HepG2 (cell line): ENCODE data around the gene NOTUM. TPM values are rescaled to one million over a fixed set of nuclear protein-coding genes. Genes with fewer than 3 reads are reported as not detected.

Experiments used
- AGO2 ChIP-seq: fragments of 200-400 bp; formaldehyde crosslinking; optimal IDR thresholded peaks from 2 replicates; pipeline ENCODE3; 2017; ENCODE audit warnings: mild to moderate bottlenecking, low read depth, low read length, moderate library complexity
- AKAP8 ChIP-seq: sonication (generic); formaldehyde crosslinking; IDR thresholded peaks from 2 replicates; pipeline ENCODE4 v1.5.1; 2020; ENCODE audit warnings: mild to moderate bottlenecking, missing genetic modification reagents
- BCL6 ChIP-seq: IDR thresholded peaks from 2 replicates; pipeline ENCODE4 v1.6.1; 2016; ENCODE audit warnings: missing genetic modification reagents, missing compliant biosample characterization
- HNRNPL ChIP-seq: fragments of 200-400 bp; formaldehyde crosslinking; IDR thresholded peaks from 2 replicates; pipeline ENCODE4 v1.6.1; 2017; ENCODE audit warnings: mild to moderate bottlenecking, low read depth, low read length
- MLLT10 ChIP-seq: sonication (generic); formaldehyde crosslinking; IDR thresholded peaks from 2 replicates; pipeline ENCODE4 v1.4.0; 2020; ENCODE audit warnings: missing genetic modification reagents
- MYC ChIP-seq: sonication (generic); formaldehyde crosslinking; IDR thresholded peaks from 2 replicates; pipeline ENCODE4 v1.9.0; 2021; ENCODE audit warnings: missing genetic modification reagents, borderline replicate concordance
- PPARG ChIP-seq: conservative IDR thresholded peaks from 2 replicates; pipeline ENCODE4 v1.6.1; 2016; ENCODE audit warnings: missing biosample characterization, missing genetic modification reagents
- SALL1 ChIP-seq: sonication (generic); formaldehyde crosslinking; IDR thresholded peaks from 2 replicates; pipeline ENCODE4 v1.8.0; 2022; ENCODE audit warnings: mild to moderate bottlenecking, missing genetic modification reagents
- TAF15 ChIP-seq: fragments of 200-400 bp; formaldehyde crosslinking; IDR thresholded peaks from one replicate; pipeline ENCODE4 v1.6.1; 2018; ENCODE audit warnings: mild to moderate bottlenecking, low read depth, low read length; ENCODE audit not compliant: poor library complexity, severe bottlenecking
- TCF7L2 ChIP-seq: IDR thresholded peaks from 2 replicates; pipeline ENCODE4 v1.6.1; 2011; ENCODE audit warnings: mild to moderate bottlenecking, low read depth, low read length, moderate library complexity
- ZBTB37 ChIP-seq: sonication (generic); formaldehyde crosslinking; IDR thresholded peaks from 2 replicates; pipeline ENCODE4 v1.4.0; 2020; ENCODE audit warnings: mild to moderate bottlenecking, missing genetic modification reagents
- ZC3H13 ChIP-seq: sonication (generic); formaldehyde crosslinking; IDR thresholded peaks from 2 replicates; pipeline ENCODE4 v1.8.1; 2023; ENCODE audit warnings: mild to moderate bottlenecking, missing genetic modification reagents, moderate library complexity
- ZFX ChIP-seq: sonication (generic); formaldehyde crosslinking; IDR thresholded peaks from 2 replicates; pipeline ENCODE4 v1.4.0; 2020; ENCODE audit warnings: mild to moderate bottlenecking, low read depth, missing genetic modification reagents, moderate library complexity
- ZNF501 ChIP-seq: sonication (generic); formaldehyde crosslinking; IDR thresholded peaks from 2 replicates; pipeline ENCODE4 v1.5.1; 2020; ENCODE audit warnings: mild to moderate bottlenecking, moderate library complexity, missing genetic modification reagents
- ZNF503 ChIP-seq: sonication (generic); formaldehyde crosslinking; IDR thresholded peaks from 2 replicates; pipeline ENCODE4 v1.4.0; 2020; ENCODE audit warnings: missing genetic modification reagents
- ZNF546 ChIP-seq: sonication (generic); formaldehyde crosslinking; conservative IDR thresholded peaks from 2 replicates; pipeline ENCODE4 v1.8.1; 2023; ENCODE audit warnings: mild to moderate bottlenecking, missing genetic modification reagents
- ZNF704 ChIP-seq: sonication (generic); formaldehyde crosslinking; IDR thresholded peaks from 2 replicates; pipeline ENCODE4 v1.8.1; 2023; ENCODE audit warnings: mild to moderate bottlenecking, inconsistent platforms, moderate library complexity, missing genetic modification reagents, borderline replicate concordance
- ZNF792 ChIP-seq: IDR thresholded peaks from 2 replicates; pipeline ENCODE4 v1.6.1; 2016
- polyA plus RNA-seq, 8 experiments: library from polyadenylated mRNA; depleted of rRNA in 3 of 8; stranded (reverse) in 7 of 8; unstranded in 1 of 8; fragments of >200 nt; fragmentation: Illumina TruSeq in 4 of 8; extraction: Trizol in 4 of 8; gene quantifications; 2 replicates each; pipeline versions ENCODE4 v1.2.1 to v1.2.3, GENCODE V29; 2011 to 2016; ENCODE audit warnings: low read depth in 4 of 8, missing spikeins in 1 of 8, mixed read lengths in 1 of 8; ENCODE audit not compliant: insufficient read depth in 1 of 8
- total RNA-seq, 5 experiments: library from RNA; depleted of rRNA; stranded (reverse); fragments of >200 nt; fragmentation: Illumina TruSeq; extraction: Trizol; gene quantifications; 2 replicates each; pipeline ENCODE4 v1.2.3, GENCODE V29; 2016; ENCODE audit warnings: low read depth in 1 of 5
- TF ChIP-seq, protein P1 (sequence below): sonication (generic); formaldehyde crosslinking; IDR thresholded peaks from 2 replicates; pipeline ENCODE4 v1.5.0; 2020; ENCODE audit warnings: missing genetic modification reagents, mild to moderate bottlenecking, borderline replicate concordance
- TF ChIP-seq, protein P2 (sequence below): sonication (generic); formaldehyde crosslinking; IDR thresholded peaks from 2 replicates; pipeline ENCODE4 v1.5.0; 2020; ENCODE audit warnings: missing genetic modification reagents
- TF ChIP-seq, protein P3 (sequence below): IDR thresholded peaks from 2 replicates; pipeline ENCODE4 v1.6.1; 2016; ENCODE audit warnings: low read depth

Gene NOTUM
- total and polyA plus RNA-seq, 2 of the 13 experiments (the other 11 are each of a cell fraction or from before 2014, with no cell fraction given) = 150 to 160 TPM

- TF ChIP-seq, protein P1, sequence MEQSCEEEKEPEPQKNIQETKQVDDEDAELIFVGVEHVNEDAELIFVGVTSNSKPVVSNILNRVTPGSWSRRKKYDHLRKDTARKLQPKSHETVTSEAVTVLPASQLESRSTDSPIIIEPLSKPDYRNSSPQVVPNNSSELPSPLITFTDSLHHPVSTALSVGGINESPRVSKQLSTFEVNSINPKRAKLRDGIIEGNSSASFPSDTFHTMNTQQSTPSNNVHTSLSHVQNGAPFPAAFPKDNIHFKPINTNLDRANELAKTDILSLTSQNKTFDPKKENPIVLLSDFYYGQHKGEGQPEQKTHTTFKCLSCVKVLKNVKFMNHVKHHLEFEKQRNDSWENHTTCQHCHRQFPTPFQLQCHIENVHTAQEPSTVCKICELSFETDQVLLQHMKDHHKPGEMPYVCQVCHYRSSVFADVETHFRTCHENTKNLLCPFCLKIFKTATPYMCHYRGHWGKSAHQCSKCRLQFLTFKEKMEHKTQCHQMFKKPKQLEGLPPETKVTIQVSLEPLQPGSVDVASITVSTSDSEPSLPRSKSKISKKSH (CRISPR knock-in tag) = 0 out of 2 replicates have a peak, but pooled peaks have one; percentile 14
- TF ChIP-seq AGO2 (peak; percentile 78), ZNF546 (CRISPR knock-in tag) (no peak), TCF7L2 (no peak), TAF15 (no peak), ZBTB37 (CRISPR knock-in tag) (no peak), ZNF503 (CRISPR knock-in tag) (no peak), BCL6 (no peak), HNRNPL (0 out of 2 replicates have a peak, but pooled peaks have one; percentile 16), ZC3H13 (CRISPR knock-in tag) (0 out of 2 replicates have a peak, but pooled peaks have one; percentile 43), ZNF704 (CRISPR knock-in tag) (0 out of 2 replicates have a peak, but pooled peaks have one; percentile 62), SALL1 (CRISPR knock-in tag) (peak; percentile 23; the same call in 1 of the 2 replicates), ZNF792 (CRISPR knock-in tag) (no peak), MLLT10 (no peak), AKAP8 (CRISPR knock-in tag) (0 out of 2 replicates have a peak, but pooled peaks have one; percentile 30), ZFX (CRISPR knock-in tag) (no peak), ZNF501 (no peak), MYC (CRISPR knock-in tag) (no peak), PPARG (CRISPR knock-in tag) (no peak)
- TF ChIP-seq, protein P2, sequence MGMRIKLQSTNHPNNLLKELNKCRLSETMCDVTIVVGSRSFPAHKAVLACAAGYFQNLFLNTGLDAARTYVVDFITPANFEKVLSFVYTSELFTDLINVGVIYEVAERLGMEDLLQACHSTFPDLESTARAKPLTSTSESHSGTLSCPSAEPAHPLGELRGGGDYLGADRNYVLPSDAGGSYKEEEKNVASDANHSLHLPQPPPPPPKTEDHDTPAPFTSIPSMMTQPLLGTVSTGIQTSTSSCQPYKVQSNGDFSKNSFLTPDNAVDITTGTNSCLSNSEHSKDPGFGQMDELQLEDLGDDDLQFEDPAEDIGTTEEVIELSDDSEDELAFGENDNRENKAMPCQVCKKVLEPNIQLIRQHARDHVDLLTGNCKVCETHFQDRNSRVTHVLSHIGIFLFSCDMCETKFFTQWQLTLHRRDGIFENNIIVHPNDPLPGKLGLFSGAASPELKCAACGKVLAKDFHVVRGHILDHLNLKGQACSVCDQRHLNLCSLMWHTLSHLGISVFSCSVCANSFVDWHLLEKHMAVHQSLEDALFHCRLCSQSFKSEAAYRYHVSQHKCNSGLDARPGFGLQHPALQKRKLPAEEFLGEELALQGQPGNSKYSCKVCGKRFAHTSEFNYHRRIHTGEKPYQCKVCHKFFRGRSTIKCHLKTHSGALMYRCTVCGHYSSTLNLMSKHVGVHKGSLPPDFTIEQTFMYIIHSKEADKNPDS (CRISPR knock-in tag) = no peak
- TF ChIP-seq, protein P3, sequence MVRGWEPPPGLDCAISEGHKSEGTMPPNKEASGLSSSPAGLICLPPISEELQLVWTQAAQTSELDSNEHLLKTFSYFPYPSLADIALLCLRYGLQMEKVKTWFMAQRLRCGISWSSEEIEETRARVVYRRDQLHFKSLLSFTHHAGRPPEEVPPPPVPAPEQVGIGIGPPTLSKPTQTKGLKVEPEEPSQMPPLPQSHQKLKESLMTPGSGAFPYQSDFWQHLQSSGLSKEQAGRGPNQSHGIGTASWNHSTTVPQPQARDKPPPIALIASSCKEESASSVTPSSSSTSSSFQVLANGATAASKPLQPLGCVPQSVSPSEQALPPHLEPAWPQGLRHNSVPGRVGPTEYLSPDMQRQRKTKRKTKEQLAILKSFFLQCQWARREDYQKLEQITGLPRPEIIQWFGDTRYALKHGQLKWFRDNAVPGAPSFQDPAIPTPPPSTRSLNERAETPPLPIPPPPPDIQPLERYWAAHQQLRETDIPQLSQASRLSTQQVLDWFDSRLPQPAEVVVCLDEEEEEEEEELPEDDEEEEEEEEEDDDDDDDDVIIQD (CRISPR knock-in tag) = no peak
Observed at GRCh38 chr17:81909231-81909630, 51.8 kb downstream of the NOTUM start (continued).
